GM12801 (cell line): ENCODE data around the gene ZDHHC8.

Source experiments
- TF ChIP-seq, protein P1 (sequence below): IDR thresholded peaks from one replicate; pipeline ENCODE4 v1.5.1; 2011; ENCODE audit warnings: control low read depth; ENCODE audit not compliant: insufficient read length; ENCODE audit errors: extremely low read depth

ZDHHC8 gene

DNA sequence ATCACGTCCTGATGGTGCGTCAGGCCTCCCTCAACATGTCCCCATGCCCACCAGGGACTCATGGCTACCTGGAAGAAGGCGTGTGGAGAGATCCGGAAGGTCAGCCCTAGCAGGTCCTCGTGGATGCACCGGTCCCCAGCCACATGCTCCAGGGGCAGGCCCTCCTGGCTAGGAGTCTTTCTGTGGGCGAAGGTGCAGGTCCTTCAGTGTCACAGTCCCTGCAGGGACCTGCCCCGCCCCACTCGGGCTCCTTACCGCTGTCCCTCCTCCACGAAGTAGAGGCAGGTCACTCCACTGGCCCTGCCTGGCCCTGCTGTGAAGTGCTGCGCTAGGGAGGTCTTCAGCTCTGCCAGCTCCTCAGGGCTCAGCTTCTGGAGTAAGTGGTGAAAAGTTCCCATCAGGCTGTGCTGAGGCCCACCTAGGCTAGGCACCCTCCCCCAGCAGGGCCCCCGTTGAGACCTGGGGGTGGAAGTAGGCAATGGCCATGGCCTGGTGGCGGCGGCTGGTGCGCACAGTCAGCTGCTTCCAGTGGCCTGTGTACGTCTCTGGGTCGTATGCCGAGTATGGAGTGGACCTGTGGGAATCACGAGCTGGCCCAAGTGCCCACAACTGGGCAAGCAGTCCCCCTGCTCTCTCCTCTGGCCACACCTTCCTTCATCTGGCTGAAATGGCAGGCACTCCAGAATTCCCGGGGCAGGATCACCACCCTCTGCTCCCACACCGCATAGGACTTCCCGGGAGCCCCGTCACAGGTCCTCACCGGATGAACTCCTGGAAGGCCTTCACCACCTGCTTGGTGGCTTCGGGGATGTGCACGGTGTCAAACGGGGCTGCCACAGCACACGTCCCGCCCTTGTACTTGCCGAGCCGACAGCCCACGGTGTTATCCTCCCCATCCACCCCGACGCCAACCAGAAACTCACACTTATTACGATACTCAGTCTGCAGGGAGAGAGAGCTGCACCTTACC lies 16.8 kb upstream of the ZDHHC8 start:
- TF ChIP-seq, protein P1, sequence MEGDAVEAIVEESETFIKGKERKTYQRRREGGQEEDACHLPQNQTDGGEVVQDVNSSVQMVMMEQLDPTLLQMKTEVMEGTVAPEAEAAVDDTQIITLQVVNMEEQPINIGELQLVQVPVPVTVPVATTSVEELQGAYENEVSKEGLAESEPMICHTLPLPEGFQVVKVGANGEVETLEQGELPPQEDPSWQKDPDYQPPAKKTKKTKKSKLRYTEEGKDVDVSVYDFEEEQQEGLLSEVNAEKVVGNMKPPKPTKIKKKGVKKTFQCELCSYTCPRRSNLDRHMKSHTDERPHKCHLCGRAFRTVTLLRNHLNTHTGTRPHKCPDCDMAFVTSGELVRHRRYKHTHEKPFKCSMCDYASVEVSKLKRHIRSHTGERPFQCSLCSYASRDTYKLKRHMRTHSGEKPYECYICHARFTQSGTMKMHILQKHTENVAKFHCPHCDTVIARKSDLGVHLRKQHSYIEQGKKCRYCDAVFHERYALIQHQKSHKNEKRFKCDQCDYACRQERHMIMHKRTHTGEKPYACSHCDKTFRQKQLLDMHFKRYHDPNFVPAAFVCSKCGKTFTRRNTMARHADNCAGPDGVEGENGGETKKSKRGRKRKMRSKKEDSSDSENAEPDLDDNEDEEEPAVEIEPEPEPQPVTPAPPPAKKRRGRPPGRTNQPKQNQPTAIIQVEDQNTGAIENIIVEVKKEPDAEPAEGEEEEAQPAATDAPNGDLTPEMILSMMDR = no peak

DNA sequence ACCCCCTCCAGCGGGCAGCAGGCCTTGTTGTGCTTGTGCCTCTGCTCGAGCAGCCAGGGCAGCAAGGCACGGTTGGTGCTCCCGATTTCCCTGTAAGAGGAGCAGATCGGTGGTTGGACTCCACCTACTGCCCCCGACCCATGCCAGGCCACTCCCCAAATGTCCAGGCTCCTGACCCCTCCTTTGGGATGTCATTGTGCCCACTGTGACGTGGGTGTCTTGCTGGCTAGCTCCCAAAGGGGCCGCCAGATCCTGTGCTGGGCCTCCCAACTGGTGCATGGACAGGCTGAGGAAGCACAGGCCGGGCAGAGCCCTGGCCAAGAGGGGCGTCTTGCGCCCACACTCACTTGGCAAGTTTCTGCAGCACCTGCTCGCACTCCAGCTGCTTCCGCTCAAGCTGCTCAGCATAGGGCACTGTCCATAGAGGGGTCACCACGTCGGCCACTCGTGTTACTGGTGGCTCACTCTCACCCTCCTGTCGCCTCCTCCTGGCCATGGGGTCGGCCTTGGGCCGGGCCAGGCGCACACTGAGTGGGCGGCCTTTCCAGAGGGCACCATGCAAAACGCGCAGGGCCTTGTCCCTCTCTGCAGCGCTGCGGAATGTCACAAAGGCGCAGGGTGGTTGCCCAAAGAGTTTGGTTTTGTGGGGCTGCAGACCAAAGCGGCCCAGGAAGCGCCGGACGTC lies 15.8 kb upstream of the ZDHHC8 start, which contains the start of gene RANBP1:
TSS of gene RANBP1 (plus strand) at position 414 of the 685 bp plus-strand sequence. CDS start at position 495, 81 bp downstream.
- TF ChIP-seq, protein P1 = no peak

DNA sequence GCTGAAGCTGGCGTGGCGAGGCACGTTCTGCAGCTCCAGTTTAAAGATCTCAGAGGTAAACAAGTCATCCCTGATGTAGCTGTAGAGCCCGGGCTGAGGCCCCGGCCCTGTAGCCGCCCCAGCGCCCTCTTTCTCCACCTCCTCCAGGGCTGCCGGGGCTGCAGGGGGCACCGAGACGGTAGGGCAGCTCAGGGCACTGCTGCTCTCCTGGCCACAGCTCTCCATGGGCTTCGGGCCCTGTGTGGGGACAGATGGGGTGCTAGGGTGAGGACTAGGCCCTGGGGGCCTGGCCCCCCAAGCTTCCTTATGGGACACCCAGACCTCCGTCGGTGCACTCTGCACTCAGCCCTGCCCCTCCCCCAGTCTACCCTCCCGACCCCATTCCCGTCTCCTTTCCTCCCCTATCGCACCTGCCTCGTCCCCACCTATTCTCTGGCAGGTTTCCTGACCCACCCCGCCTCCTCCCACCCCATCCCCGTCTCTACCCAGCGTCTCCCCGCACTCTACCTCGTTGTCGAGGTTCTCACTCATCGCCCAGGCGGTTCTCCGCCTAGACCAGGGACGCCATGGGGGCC lies 15.1 kb upstream of the ZDHHC8 start:
- TF ChIP-seq, protein P1 = no peak

DNA sequence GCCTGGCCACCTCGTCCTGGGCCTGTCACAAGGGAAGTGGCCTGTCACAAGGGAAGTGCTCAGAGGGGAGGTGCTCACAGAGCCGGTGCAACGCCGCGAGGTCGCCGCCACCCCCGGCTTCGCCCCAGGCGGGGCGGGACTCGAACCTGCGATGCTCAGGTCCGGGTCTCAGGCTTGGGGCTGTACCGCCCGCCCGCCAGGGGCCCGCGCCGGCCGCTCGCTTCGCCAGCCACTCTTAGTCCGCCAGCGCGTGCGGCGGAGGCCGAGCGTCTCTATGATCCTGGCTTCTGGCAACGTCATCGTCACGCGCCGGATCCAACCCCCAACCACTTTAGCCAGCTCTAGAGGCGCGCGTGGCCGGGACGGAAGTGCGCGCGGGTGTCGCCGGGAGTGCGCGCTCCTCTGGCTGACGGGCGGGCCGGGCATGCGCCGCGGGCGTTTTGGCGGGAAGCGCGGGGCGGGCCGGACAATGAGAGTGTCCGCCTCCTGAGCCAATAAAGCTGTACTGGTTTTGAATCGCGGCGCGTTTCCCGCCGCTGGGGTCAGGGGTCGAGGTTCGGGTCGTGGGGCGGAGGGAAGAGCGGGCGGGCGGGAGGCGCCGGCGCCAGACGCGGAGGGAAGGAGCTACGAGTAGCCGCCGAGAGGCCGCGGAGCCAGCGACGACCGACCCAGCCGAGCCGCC lies 14.5 kb upstream of the ZDHHC8 start, which contains the start of gene TRMT2A:
TSS of gene TRMT2A (minus strand) at position 276 of the 682 bp plus-strand sequence. CDS start 320 bp downstream, outside the sequence.
- TF ChIP-seq, protein P1 = no peak

DNA sequence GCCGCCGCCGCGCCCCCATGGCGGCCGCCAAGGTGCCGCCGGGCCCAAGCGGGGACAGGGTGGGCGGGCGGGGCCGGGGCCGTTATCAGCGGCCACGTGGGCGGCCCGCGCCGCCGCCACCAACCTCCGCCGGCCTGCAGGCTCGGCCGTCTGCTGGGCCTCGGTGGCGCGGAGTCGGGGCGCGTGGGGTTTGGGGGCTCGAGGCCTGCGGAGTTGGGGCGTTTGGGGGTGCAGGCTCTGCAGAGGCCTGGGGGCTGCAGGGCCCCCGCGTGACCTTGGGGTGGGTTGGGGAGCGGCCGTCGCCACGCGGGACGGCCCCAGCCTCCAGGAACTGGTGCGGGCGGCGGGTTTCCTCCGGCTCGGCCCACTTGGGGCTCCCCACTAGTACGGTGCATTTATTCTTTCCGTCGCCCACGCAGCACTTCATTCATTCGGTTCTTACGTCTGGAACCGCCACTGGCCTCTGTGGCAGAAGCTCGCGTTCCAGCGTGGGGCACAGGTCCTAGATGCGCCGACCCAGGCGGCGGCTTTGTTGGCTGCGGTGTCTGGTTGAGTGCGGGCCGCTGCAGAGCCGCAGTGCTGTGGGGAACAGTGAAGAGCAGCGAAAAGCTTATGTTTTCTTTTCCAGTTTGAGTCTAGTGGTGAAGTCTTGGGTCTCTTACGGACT lies 13.8 kb upstream of the ZDHHC8 start:
- TF ChIP-seq, protein P1 = no peak

DNA sequence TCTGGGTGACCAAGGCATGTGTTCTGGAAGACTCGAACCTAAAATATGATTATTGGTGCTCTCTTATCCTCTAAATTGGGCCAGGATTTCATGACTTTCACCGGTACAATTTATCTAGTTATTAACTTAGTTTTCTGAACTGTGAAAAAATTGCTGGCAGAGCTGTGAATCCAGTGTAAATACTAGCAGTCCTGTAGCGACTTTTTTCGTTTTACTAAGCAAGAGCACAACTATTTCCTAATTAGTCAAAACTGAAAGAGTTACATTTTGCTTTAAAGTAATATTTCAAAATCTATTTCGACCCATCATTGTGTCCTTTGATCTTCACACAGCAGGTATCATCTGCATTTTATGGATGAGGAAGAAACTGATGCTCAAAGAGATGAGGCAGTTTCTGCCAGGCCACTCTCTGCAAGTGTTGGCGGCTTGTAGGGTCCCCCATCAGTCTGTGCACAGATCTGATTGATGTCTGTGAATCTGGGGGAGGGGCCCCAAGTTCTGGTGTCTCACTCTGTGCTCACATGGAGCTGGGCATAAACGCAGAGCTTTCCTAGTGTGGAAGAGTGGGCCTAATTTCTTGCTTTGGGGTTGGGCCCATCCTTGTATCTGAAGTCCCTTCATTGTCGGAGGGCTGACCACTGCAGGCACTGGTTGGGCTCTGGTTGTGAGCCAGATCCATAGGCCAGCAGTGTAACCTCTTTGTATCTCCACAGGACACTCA lies 13.1 kb upstream of the ZDHHC8 start:
- TF ChIP-seq, protein P1 = no peak
